HT-29 (cell line): ENCODE results near the gene MT1F. TPM values are rescaled to one million over a fixed set of nuclear protein-coding genes. Genes with fewer than 3 reads are reported as not detected.

Experiments
- DNase-seq: peaks from one replicate; pipeline ENCODE4 v3.0.0-alpha.2; 2015; ENCODE audit warnings: low spot score
- total RNA-seq: library from RNA; depleted of rRNA; stranded (reverse); fragments of >200 nt; shearing (Covaris generic); gene quantifications from 2 replicates; pipeline ENCODE4 v1.2.3, GENCODE V29; 2014; rRNA removed

MT1F gene
- total RNA-seq, 1 experiment from 2014 or later: 5.6 TPM

DNA sequence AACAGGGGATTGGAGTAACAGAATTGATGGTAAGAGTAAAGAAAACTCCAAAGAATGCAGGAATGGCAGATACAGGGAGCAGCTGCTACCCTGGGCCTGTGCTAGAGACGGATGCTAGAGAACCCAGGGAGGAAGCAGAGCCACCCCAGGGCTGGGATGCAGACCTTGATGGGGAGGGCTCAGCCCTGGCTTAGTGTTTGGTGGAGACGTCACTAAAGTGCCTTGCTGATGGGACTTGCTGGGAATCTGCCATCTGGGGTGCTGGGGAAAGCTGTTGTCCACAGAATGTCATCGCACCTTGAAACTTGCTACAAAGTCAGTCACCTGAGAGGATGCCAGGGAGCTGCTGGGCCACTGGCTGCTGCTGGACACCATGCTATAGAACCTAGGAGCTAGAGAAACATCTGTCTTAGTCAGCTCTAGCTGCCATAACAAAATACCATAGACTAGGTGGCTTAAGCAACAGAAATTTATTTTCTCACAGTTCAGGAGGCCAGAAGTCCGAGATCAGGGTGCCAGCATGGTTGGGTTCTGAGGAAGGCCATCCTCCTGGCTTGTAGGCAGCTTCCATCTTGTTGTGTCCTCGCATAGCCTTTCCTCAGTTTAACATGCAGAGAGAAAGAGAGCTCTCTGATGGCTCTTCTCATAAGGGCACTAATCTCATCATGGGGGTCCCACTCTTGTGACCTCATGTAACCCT lies 39.8 kb downstream of the MT1F start:
- no peak for DNase-seq

DNA sequence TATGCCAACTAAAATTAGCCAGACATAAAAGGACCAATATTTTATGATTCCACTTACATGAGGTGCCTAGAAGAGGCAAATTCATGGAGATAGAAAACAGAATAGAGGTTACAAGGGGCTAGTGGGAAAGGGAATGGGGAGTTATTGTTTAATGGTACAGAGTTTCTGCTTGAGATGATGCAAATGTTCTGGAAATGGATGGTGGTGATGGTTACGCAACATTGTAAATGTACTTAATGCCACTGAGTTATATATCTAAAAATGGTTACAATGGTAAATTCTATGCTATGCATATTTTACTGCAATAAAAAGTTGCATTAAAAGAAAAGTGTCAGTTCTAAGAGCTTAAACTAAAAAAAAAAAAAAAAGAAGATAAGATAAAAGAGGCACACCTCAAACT lies 42.4 kb downstream of the MT1F start:
- DNase-seq: no peak

DNA sequence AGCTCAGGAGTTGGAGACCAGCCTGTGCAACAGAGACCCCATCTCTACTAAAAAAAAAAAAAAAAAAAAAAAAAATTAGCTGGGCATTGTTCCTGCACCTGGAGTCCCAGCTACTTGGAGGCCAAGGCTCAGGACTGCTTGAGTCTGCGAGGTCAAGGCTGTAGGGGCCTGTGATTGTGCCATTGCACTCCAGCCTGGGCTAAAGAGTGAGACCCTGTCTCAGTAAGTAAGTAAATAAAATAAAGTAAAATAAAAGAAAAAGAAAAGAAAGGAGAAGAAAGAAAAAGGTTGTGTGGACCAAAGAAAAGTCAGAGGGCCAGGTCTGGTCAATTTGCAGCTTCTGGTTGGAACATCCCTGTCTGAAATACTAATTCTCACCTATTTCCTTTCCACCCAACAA lies 42.9 kb downstream of the MT1F start:
- DNase-seq: no peak

DNA sequence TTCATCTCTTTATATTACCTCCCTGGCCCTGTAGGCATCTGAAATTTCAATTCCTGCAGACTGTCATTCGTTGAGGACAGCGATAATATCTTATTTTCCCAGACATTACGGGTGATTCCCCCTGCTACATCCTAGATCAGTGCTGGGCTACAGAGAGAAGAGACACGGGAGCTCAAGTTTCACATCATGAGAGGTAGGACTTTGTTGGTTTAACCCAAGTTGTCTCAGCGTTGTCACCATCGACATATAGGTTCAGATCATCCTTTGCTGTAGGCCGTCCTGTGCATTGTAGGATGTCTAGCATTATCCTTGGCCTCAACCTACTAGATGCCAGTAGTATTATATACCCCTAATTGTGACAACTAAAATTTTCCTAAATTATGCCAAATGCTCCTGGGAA lies 43.8 kb downstream of the MT1F start:
- no peak for DNase-seq

DNA sequence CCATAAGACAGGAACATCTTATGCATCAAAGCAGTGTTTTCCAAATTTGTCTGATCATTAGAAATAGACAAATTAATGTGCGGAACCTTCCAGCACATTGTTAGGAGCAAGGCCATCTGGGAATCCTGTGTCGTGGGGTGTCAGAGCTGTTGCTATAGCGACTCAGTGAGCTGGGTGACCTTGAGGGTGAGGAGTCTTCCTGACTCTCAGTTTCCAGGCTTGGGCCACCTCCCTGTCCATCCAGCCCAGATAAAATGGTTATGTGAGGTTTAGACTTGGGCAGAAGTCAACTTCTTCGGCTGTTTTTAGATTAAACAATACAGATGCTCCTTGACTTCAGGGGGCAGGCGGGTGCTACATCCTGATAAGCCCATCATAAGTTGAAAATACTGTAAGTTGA lies 45.1 kb downstream of the MT1F start:
- no peak for DNase-seq

Other genes starting within 250 kb of the MT1F start
- 75.9 and 82.9 TPM in 2 replicates for gene AMFR, start 232.4 kb upstream of the MT1F start, total RNA-seq
- 165 and 185 TPM in 2 replicates for gene NUDT21, start 206.6 kb upstream of the MT1F start, total RNA-seq
- 34.2 and 43.2 TPM in 2 replicates for gene OGFOD1, start 206.4 kb upstream of the MT1F start, total RNA-seq
- gene BBS2, start 137.9 kb upstream of the MT1F start, total RNA-seq: 10.4 and 19.3 TPM in 2 replicates
- not detected in 2 replicates for gene MT4, start 92.9 kb upstream of the MT1F start, total RNA-seq
- gene MT3, start 68.4 kb upstream of the MT1F start, total RNA-seq: 3.5 TPM in 1 of 2 replicates, not detected in the other
- 44.1 and 51.4 TPM in 2 replicates for gene MT2A, start 49.4 kb upstream of the MT1F start, total RNA-seq
- gene MT1E, start 32.2 kb upstream of the MT1F start, total RNA-seq: 493 and 525 TPM in 2 replicates
- not detected in 2 replicates for gene MT1M, start 25.3 kb upstream of the MT1F start, total RNA-seq
- gene MT1A, start 19.3 kb upstream of the MT1F start, total RNA-seq: 2.0 and 6.6 TPM in 2 replicates
- not detected in 2 replicates for gene MT1B, start 6.1 kb upstream of the MT1F start, total RNA-seq
- gene MT1G, start 10.1 kb downstream of the MT1F start, total RNA-seq: 0.50 and 1.5 TPM in 2 replicates
- gene MT1H, start 11.9 kb downstream of the MT1F start, total RNA-seq: not detected in 2 replicates
- gene MT1X, start 24.5 kb downstream of the MT1F start, total RNA-seq: 29.2 and 29.4 TPM in 2 replicates
- gene NUP93, start 72.2 kb downstream of the MT1F start, total RNA-seq: 94.6 and 115 TPM in 2 replicates
- gene SLC12A3, start 207.2 kb downstream of the MT1F start, total RNA-seq: not detected in 2 replicates